Testis (tissue), 2 donors: Measurements from ENCODE around the gene COL15A1.

Experiments
- POLR2A ChIP-seq: fragments of 450-650 bp; IDR thresholded peaks from one replicate; pipeline ENCODE4 v1.6.1; 2017; ENCODE audit warnings: antibody characterized with exemption, mild to moderate bottlenecking, moderate library complexity
- TF ChIP-seq, protein P1 (sequence below), 3 experiments: fragments of 450-650 bp in 2 of 3; fragments of 200-600 bp in 1 of 3; sonication (generic) in 1 of 3; IDR thresholded peaks; one replicate each; pipeline ENCODE4 v1.5.1; 2016 to 2019; ENCODE audit warnings: antibody characterized with exemption in 3 of 3, mild to moderate bottlenecking in 2 of 3, moderate library complexity in 1 of 3

GRCh38 chr9:98908897-98909634, 34.6 kb upstream of the COL15A1 start:
- TF ChIP-seq, protein P1, sequence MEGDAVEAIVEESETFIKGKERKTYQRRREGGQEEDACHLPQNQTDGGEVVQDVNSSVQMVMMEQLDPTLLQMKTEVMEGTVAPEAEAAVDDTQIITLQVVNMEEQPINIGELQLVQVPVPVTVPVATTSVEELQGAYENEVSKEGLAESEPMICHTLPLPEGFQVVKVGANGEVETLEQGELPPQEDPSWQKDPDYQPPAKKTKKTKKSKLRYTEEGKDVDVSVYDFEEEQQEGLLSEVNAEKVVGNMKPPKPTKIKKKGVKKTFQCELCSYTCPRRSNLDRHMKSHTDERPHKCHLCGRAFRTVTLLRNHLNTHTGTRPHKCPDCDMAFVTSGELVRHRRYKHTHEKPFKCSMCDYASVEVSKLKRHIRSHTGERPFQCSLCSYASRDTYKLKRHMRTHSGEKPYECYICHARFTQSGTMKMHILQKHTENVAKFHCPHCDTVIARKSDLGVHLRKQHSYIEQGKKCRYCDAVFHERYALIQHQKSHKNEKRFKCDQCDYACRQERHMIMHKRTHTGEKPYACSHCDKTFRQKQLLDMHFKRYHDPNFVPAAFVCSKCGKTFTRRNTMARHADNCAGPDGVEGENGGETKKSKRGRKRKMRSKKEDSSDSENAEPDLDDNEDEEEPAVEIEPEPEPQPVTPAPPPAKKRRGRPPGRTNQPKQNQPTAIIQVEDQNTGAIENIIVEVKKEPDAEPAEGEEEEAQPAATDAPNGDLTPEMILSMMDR (IDR thresholded peaks at IDR 0.05) = no peak
- TF ChIP-seq POLR2A = no peak
